Epithelial cell of umbilical artery (primary cell): ENCODE results near the gene ADAMTS8. TPM values are rescaled to one million over a fixed set of nuclear protein-coding genes. Genes with fewer than 3 reads are reported as not detected.

ENCODE experiments used
- total RNA-seq: library from RNA; depleted of rRNA; stranded (reverse); fragments of >200 nt; gene quantifications from 2 replicates; pipeline ENCODE4 v1.2.3, GENCODE V29; 2014

The ADAMTS8 gene
- not detected in 2 replicates for total RNA-seq

GRCh38 chr11:130428316-130429119, at the start of gene ADAMTS8:
Gene ADAMTS8, minus strand, starts transcription at chr11:130428609. Its CDS starts 323 bp downstream, at chr11:130428286.

GRCh38 chr11:130448416-130449309, 20.3 kb upstream of the ADAMTS8 start, which contains the start of gene ADAMTS15:
Gene ADAMTS15, plus strand, starts transcription at chr11:130448645. Its CDS starts 329 bp downstream, at chr11:130448974.

Other genes with a start within 250 kb of the ADAMTS8 start
- 19.5 and 20.5 TPM in 2 replicates for gene ZBTB44, start 113.7 kb downstream of the ADAMTS8 start, total RNA-seq
- gene ADAMTS15, start 20.0 kb upstream of the ADAMTS8 start, total RNA-seq = under 0.01 TPM in 2 replicates